Keratinocyte (primary cell): ENCODE results near the gene CAPN14. TPM values are rescaled to one million over a fixed set of nuclear protein-coding genes. Genes with fewer than 3 reads are reported as not detected.

Experiments
- DNase-seq: peaks from one replicate; pipeline ENCODE4 v3.0.0-alpha.2; 2011; ENCODE audit warnings: low read depth, missing footprints, low spot score
- FAIRE-seq: peaks from 2 replicates; lab custom pipeline; 2011; peaks lifted over from hg19 to GRCh38; lab: Jason Lieb, UNC
- H2AFZ ChIP-seq: 2 replicates; pipeline ENCODE4 v1.6.0; 2012; ENCODE audit warnings: low read length, control low read depth, inconsistent platforms; ENCODE audit not compliant: control insufficient read depth
- H3K27ac ChIP-seq: 2 replicates; pipeline ENCODE4 v1.5.1; 2011; ENCODE audit warnings: low read length; ENCODE audit not compliant: control insufficient read depth, insufficient read depth
- H3K27me3 ChIP-seq: 3 replicates; pipeline ENCODE4 v1.6.0; 2011; ENCODE audit warnings: low read length; ENCODE audit not compliant: control insufficient read depth, insufficient read depth; ENCODE audit errors: extremely low read depth
- H3K36me3 ChIP-seq, 2 experiments: 2 replicates in 1 of 2; 3 replicates in 1 of 2; pipeline ENCODE4 v1.5.1; 2011; ENCODE audit warnings: low read length in 2 of 2, mild to moderate bottlenecking in 1 of 2; ENCODE audit not compliant: control insufficient read depth in 2 of 2, insufficient read depth in 2 of 2; ENCODE audit errors: extremely low read depth in 1 of 2
- H3K4me1 ChIP-seq: 3 replicates; pipeline ENCODE4 v1.5.1; 2011; ENCODE audit warnings: low read length; ENCODE audit not compliant: control insufficient read depth, insufficient read depth; ENCODE audit errors: extremely low read depth
- H3K4me2 ChIP-seq: 3 replicates; pipeline ENCODE4 v1.6.0; 2011; ENCODE audit warnings: low read depth, low read length; ENCODE audit not compliant: control insufficient read depth, insufficient read depth; ENCODE audit errors: extremely low read depth
- H3K4me3 ChIP-seq, 3 experiments: fragments of 200-600 bp in 1 of 3; sonication (generic) in 1 of 3; 2 replicates in 2 of 3; 3 replicates in 1 of 3; pipeline ENCODE4 v1.5.1; 2011 to 2016; ENCODE audit warnings: low read length in 3 of 3, mild to moderate bottlenecking in 3 of 3, control low read depth in 2 of 3, inconsistent platforms in 1 of 3, low read depth in 1 of 3, mixed read lengths in 1 of 3, mixed run types in 1 of 3, moderate library complexity in 1 of 3; ENCODE audit not compliant: control insufficient read depth in 2 of 3, insufficient read depth in 2 of 3; ENCODE audit errors: extremely low read depth in 1 of 3
- H3K79me2 ChIP-seq: 2 replicates; pipeline ENCODE4 v1.6.0; 2012; ENCODE audit warnings: low read length; ENCODE audit not compliant: control insufficient read depth, insufficient read depth
- H3K9ac ChIP-seq: 3 replicates; pipeline ENCODE4 v1.6.0; 2011; ENCODE audit warnings: low read length; ENCODE audit not compliant: control insufficient read depth, insufficient read depth; ENCODE audit errors: extremely low read depth
- H3K9me1 ChIP-seq: 3 replicates; pipeline ENCODE4 v1.6.0; 2011; ENCODE audit warnings: low read length; ENCODE audit not compliant: control insufficient read depth, insufficient read depth; ENCODE audit errors: extremely low read depth
- H3K9me3 ChIP-seq: 2 replicates; pipeline ENCODE4 v1.5.1; 2012; ENCODE audit warnings: low read depth, low read length; ENCODE audit not compliant: control insufficient read depth
- H4K20me1 ChIP-seq: 3 replicates; pipeline ENCODE4 v1.6.0; 2011; ENCODE audit warnings: low read length; ENCODE audit not compliant: control insufficient read depth, insufficient read depth; ENCODE audit errors: extremely low read depth
- EZH2 ChIP-seq: IDR thresholded peaks from one replicate; pipeline ENCODE4 v1.6.1; 2012; ENCODE audit warnings: inconsistent platforms, mild to moderate bottlenecking, low read length, moderate library complexity
- dilution Hi-C: fragments of 300-500 bp; cut with MboI; formaldehyde crosslinking; loops from one replicate; pipeline ENCODE4 v1.7.0; 2020; ENCODE audit warnings: low sequenced_read_pairs; ENCODE audit not compliant: extremely low pct_ligation_motif_present
- polyA plus RNA-seq, 5 experiments: library from polyadenylated mRNA; depleted of rRNA in 3 of 5; stranded (reverse) in 3 of 5; stranded (forward) in 1 of 5; unstranded in 1 of 5; fragments of >200 nt; gene quantifications; 1 replicate in 1 of 5; 2 replicates in 3 of 5; 3 replicates in 1 of 5; pipeline versions ENCODE4 v1.2.1 to v1.2.3, GENCODE V29; 2011 to 2012; ENCODE audit warnings: missing spikeins in 2 of 5, low read depth in 1 of 5, low replicate concordance in 1 of 5
- TF ChIP-seq, protein P1 (sequence below), 3 experiments: IDR thresholded peaks in 1 of 3; conservative IDR thresholded peaks in 1 of 3; optimal IDR thresholded peaks in 1 of 3; 2 replicates in 2 of 3; 3 replicates in 1 of 3; pipeline versions ENCODE3 to v1.5.1; 2011; ENCODE audit warnings: low read length in 3 of 3, mild to moderate bottlenecking in 3 of 3, moderate library complexity in 2 of 3, control low read depth in 1 of 3, inconsistent platforms in 1 of 3; ENCODE audit not compliant: insufficient read depth in 2 of 3; ENCODE audit errors: extremely low read depth in 1 of 3

Gene CAPN14
- polyA plus RNA-seq, 1 donor (not counting 4 experiments of a cell fraction or from before 2014, with no cell fraction given) = 1.1 TPM

DNA sequence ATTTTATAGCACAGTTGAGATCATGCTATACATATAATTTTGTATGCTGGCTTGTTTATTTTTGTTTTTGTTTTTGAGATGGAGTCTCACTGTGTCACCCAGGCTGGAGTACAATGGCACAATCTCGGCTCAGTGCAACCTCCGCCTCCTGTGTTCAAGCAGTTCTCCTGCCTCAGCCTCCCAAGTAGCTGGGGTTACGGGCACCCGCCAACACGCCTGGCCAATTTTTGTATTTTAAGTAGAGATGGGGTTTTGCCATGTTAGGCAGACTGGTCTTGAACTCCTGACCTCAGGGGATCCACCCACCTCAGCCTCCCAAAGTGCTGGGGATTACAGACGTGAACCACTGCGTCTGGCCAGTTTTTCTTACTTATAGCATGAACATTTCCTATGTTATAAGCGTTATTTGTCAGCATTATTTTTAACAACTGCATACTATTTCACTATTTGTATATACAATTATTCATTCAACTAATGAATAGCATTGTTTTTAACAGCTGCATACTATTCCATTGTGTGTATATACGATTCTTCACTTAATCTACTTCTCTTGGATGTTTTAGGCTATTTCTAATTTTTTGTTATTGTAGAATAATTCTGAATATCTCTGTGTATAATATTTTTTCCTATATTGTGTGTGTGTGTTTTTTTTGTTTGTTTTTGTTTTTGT, 20.2 kb upstream of the CAPN14 start:
- Histone ChIP-seq H3K4me2 (no peak overlapping the region), H4K20me1 (no peaks in the 10 kb centered on the region), H3K27me3 (no peaks in the 10 kb centered on the region), H3K79me2 (no peaks in the 10 kb centered on the region), H2AFZ (no peak overlapping the region), H3K4me3 (no peak overlapping the region), H3K9me3 (no peaks in the 10 kb centered on the region), H3K9me1 (no peaks in the 10 kb centered on the region), H3K4me1 (peaks cover 20% of the 10 kb centered on the region), H3K27ac (no peak overlapping the region), H3K36me3 (no peaks in the 10 kb centered on the region), H3K9ac (no peak overlapping the region)
- DNase-seq (no peak), FAIRE-seq (no peak)
- dilution Hi-C loops = no loop called here
- TF ChIP-seq, protein P1, sequence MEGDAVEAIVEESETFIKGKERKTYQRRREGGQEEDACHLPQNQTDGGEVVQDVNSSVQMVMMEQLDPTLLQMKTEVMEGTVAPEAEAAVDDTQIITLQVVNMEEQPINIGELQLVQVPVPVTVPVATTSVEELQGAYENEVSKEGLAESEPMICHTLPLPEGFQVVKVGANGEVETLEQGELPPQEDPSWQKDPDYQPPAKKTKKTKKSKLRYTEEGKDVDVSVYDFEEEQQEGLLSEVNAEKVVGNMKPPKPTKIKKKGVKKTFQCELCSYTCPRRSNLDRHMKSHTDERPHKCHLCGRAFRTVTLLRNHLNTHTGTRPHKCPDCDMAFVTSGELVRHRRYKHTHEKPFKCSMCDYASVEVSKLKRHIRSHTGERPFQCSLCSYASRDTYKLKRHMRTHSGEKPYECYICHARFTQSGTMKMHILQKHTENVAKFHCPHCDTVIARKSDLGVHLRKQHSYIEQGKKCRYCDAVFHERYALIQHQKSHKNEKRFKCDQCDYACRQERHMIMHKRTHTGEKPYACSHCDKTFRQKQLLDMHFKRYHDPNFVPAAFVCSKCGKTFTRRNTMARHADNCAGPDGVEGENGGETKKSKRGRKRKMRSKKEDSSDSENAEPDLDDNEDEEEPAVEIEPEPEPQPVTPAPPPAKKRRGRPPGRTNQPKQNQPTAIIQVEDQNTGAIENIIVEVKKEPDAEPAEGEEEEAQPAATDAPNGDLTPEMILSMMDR (optimal IDR thresholded peaks at IDR 0.05 in 1 of 3, IDR thresholded peaks at IDR 0.05 in 1 of 3, conservative IDR thresholded peaks at IDR 0.05 in 1 of 3; ENCODE audit: extremely low read depth in 1 of 3, insufficient read depth in 2 of 3, low read length in 3 of 3) = no peak
- no peak for TF ChIP-seq EZH2

GRCh38 chr2:31236433-31237205, 19.3 kb upstream of the CAPN14 start:
- Histone ChIP-seq H3K4me1 (peaks cover 20% of the 10 kb centered on the region), H4K20me1 (no peaks in the 10 kb centered on the region), H3K4me3 (no peak overlapping the region), H3K27ac (no peak overlapping the region), H3K79me2 (no peaks in the 10 kb centered on the region), H3K9ac (no peak overlapping the region), H2AFZ (no peak overlapping the region), H3K9me3 (no peaks in the 10 kb centered on the region), H3K36me3 (no peaks in the 10 kb centered on the region), H3K27me3 (no peaks in the 10 kb centered on the region), H3K4me2 (no peak overlapping the region), H3K9me1 (no peaks in the 10 kb centered on the region)
- FAIRE-seq (no peak), DNase-seq (no peak)
- no peak for TF ChIP-seq EZH2
- TF ChIP-seq, protein P1 (optimal IDR thresholded peaks at IDR 0.05 in 1 of 3, IDR thresholded peaks at IDR 0.05 in 1 of 3, conservative IDR thresholded peaks at IDR 0.05 in 1 of 3; ENCODE audit: extremely low read depth in 1 of 3, insufficient read depth in 2 of 3, low read length in 3 of 3) = no peak
- dilution Hi-C loops = no loop called here
